ENCODE results near the gene CNIH3.
"Not testable (repeated sequence)": the region's sequence is repeated elsewhere in the genome, so short reads cannot be mapped to it uniquely, and the experiment has no call there.

The CNIH3 gene
- total RNA-seq = 1.7 to 1.8 reads per million in 2 donors

- no peak for DNase-seq
Observed at GRCh38 chr1:224615861-224616755, at the start of gene CNIH3. CNIH3 (plus strand) TSS chr1:224616317; CDS start chr1:224617175, 858 bp downstream.

DNA sequence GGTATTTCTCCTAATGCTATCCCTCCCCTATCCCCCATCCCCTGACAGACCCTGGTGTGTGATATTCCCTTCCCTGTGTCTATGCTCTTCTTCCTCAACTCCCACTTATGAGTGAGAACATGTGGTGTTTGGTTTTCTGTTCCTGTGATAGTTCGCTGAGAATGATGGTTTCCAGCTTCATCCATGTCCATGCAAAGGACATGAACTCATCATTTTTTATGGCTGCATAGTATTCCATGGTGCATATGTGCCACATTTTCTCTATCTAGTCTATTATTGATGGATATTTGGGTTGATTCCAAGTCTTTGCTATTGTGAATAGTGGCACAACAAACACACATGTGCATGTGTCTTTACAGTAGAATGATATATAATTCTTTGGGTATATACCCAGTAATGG, 49.6 kb upstream of the CNIH3 start:
- not testable (repeated sequence) for DNase-seq

DNA sequence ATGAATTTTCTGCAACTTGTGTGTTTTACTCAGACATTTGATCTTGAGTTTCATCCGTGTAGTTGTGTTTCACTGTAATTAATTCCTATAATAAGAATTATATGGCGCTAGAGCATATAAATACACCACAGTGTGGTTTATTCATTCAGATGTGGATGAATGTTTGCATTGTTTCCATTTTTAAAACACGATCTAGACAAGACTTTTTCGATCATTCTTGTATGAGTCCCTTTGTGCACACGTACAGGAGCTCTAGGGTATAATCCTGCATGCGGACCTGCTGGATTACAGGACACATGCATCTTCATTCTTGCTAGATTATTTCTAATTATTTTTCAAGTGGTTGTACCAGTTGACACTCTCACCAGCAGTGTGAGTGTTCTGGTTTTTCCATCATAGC, 46.8 kb upstream of the CNIH3 start:
- no peak for DNase-seq

GRCh38 chr1:224571975-224572374, 44.1 kb upstream of the CNIH3 start:
- not testable (repeated sequence) for DNase-seq

DNA sequence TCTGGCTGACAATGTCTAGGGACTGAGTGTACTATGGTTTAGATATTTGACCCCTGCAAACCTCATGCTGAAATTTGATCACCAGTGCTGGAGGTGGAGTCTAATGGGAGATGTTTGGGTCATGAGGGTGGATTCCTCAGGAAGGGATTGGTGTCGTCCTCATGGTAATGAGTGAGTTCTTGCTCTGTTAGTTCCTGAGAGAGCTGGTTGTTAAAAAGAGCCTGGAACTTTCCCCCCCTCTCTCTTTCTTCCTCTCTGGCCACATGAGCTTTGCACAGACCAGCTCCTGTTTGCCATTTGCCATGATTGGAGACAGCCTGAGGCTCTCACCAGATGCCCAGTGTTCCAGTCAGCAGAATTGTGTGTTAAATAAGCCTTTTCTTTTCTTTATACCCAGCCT, 36.6 kb upstream of the CNIH3 start:
- no peak for DNase-seq

GRCh38 chr1:224580006-224580405, 36.1 kb upstream of the CNIH3 start:
- no peak for DNase-seq

DNA sequence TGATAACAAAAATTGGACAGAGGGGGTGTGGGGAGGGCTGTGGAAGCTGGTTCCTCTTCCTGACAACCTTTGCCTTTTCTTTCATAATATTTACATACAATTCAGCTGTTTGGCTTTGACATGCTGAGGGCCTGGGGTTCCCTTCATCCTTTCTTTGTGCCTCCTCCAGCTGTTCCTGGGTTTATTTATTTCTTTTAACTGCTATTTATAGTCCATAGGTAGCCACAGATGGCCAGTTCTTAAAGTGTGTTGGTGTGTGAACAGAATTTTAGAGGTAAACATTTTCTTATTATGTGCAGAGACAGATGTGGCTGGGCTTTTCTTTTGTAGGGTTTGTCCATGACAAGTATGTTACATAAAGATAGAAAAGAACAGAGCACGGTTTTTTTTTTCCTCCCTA, 34.1 kb upstream of the CNIH3 start:
- no peak for DNase-seq

- DNase-seq = no peak
Observed at GRCh38 chr1:224583774-224584173, 32.3 kb upstream of the CNIH3 start.

GRCh38 chr1:224585051-224585450, 31.1 kb upstream of the CNIH3 start:
- DNase-seq = no peak

- DNase-seq = no peak
Observed at GRCh38 chr1:224587051-224587450, 29.1 kb upstream of the CNIH3 start.

DNA sequence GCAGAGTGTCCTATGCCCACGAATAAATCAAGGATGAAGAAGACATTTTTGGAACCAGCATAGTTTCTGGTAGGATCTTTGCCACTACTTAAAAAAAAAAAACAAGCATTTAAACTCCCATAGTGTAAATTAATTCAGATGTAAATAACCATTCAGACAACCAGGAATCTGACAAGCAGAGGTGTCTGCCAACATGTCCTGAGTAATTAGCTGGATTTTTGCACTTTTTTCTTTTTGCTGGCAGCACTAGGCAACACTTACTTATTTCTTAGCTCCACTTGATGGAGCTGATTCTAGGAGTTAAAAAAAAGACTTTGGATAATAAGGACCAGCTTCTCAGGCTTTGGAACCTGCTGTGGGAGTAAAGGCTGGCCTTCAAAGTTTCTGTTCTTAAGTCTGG, 27.6 kb upstream of the CNIH3 start:
- no peak for DNase-seq

DNA sequence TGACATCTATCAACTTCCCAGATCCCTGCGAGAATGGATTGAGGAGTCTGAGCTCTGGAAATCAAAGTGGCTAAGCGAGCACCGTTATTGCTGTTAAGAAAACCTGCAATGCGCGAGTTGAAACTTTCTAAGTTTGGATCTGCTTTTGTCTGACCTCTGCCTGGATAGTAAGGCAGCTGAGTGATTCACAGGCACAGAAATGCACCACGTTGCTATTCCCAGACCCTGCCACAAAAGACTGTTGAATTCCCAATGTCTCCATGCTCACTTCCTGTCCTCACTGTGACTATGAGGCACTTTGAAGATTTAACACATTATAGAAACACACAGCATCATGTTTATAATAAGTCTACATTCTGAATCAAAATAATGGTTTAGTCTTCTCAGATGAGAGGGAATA, 27.1 kb upstream of the CNIH3 start:
- DNase-seq = no peak

DNA sequence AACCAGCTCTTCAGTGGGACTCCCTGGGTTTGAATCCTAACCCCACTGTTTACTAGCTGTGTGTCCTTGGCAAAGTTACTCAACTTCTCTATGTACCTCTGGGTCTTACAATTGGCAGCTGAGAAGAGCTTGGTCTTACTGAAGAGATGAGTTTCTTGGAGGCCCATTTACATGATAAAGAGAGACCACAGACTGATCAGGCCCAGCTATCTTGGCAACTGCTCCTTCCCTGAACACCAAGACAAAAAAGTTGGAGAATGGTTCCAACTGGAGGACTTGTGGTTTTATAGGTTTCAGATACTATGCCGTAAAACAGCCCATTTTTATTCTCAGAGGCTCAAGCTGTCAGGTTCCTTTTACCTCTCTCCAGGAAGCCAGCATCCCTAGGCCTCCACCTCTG, 24.8 kb upstream of the CNIH3 start:
- DNase-seq = no peak

DNA sequence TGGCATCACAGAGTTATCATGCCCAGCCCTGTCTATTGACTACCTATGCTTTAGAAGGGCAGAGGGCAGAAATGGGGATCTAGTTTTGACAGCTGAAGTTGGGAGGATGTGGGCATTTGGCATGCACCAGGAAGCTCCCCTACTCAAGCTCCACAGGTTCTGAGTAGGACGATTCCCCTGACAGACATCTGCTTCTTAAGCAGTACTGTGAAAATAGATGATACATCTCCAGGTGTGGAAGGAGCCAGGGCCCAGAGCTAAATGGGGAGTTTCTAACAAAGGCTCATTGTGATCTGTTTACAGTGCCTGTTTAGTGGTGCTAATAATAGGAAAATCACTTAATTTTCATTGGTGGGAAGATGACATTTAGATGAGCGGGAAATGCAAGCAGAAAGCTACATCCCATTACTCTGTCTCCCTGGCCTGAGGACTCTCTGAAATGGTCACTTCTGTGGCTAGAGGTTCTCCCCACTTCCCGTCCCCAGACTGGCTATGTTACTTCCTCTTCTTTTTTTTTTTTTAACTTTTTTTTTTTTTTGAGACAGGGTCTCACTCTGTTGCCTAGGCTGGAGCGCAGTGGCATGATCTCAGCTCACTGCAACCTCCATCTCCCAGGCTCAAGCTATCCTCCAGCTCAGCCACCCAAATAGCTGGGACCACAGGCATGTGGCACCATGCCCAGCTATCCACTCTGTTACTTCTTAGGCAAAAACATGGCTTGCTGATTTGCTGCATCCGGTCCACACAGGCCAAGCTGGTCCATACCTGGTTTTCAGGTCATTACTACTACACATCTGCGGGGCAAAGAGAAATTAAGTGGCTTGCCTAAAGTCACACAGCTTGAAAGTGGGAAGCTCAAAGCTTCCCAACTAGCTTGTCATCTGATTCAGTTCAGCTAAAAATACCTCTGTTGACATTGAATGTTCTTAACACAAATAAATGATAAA, 23.2 kb upstream of the CNIH3 start:
- DNase-seq = no peak

GRCh38 chr1:224594360-224594759, 21.8 kb upstream of the CNIH3 start:
- DNase-seq = no peak

GRCh38 chr1:224594851-224595250, 21.3 kb upstream of the CNIH3 start:
- DNase-seq = no peak

GRCh38 chr1:224605482-224606181, 10.5 kb upstream of the CNIH3 start:
- no peak for DNase-seq

- DNase-seq = no peak
Observed at GRCh38 chr1:224607188-224608148, 8.6 kb upstream of the CNIH3 start.

DNA sequence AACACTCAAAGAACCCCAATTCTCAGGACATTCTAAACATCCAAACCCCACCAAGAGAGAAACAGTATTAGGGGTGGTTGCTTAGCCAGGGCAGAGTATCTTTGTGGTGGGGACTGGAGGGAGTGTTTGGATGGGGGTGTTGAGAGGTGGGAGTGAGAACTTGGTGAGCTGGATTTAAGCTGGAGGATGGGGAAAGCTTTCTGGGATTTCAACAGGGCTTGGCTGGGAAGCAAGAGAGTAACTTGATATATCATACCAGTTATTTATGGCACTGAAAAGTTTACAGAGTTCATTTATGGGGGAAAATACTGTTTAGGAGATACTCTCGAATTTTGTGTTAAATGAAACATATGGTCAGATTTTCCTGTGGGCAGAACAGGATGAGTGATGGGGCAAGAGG, 6.8 kb upstream of the CNIH3 start:
- DNase-seq = no peak

DNA sequence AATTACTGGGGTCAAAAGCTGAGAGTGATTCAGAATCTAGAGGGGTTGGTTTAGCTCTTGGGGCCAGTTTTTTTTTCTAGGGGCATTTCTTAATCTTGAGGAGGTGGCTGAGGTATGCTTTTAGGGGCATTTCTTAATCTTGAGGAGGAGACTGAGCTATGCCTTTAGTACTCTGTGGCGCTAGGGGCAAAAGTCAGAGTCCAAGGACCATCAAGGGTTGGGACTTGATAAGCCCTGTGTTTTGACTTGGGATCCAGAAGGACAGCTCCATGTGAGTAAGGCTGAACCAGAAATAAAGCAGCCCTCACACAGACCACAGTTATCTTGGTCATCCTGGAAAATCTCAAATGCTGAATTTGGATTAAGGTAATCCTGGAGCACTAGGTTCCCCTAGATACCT, 3.9 kb upstream of the CNIH3 start:
- no peak for DNase-seq

DNA sequence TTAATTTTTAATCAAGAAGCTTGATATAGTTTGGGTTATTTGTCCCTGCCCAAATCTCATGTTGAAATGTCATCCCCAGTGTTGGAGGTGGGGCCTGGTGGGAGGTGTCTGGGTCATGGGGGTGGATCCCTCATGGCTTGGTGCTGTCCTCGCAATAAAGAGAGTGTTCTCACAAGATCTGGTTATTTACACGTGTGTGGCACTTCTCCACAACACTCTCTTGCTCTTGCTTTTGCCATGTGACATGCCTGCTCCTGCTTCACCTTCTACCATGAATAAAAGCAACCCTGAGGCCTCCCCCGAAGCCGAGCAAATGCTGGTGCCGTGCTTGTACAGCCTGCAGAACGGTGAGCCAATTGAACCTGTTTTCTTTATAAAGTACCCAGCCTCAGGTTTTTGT, 2.6 kb upstream of the CNIH3 start:
- no peak for DNase-seq
